OCI-LY7 (cell line): ENCODE results near the gene FAR1.

ENCODE experiments used
- CTCF ChIP-seq: fragments of 200-600 bp; sonication (generic); conservative IDR thresholded peaks from 2 replicates; pipeline ENCODE4 v1.5.1; 2014; ENCODE audit warnings: mild to moderate bottlenecking, antibody characterized with exemption, low read length, moderate library complexity, mixed read lengths
- EZH2phosphoT487 ChIP-seq: fragments of 200-600 bp; sonication (generic); IDR thresholded peaks from 2 replicates; pipeline ENCODE4 v1.6.1; 2018; ENCODE audit warnings: low read depth, borderline replicate concordance, mild to moderate bottlenecking, mixed run types, antibody characterized with exemption, low read length, moderate library complexity, mixed read lengths

GRCh38 chr11:13760115-13760514 is 91.6 kb downstream of the FAR1 start:
- no peak for TF ChIP-seq CTCF
- no peak for TF ChIP-seq EZH2phosphoT487
